DND-41 (cell line): ENCODE measurements around the gene RPL41.

Experiments used
- ATAC-seq: fragments of 200-7000 bp; cut with Tn5 transposase; 3 replicates; pipeline ENCODE4 v1.9.1; 2021; ENCODE audit warnings: low read depth; ENCODE audit not compliant: insufficient read depth
- DNase-seq: peaks from one replicate; pipeline ENCODE4 v3.0.0-alpha.2; 2020
- H2AFZ ChIP-seq: 2 replicates; pipeline ENCODE4 v1.6.0; 2012; ENCODE audit warnings: low read depth, low read length
- H3K27ac ChIP-seq: 2 replicates; pipeline ENCODE4 v1.5.1; 2012; ENCODE audit warnings: low read length, inconsistent platforms
- H3K27me3 ChIP-seq: fragments of 200-600 bp; sonication (generic); 2 replicates; pipeline ENCODE4 v1.6.0; 2012; ENCODE audit warnings: low read length, mild to moderate bottlenecking, inconsistent platforms; ENCODE audit not compliant: insufficient read depth, poor library complexity
- H3K36me3 ChIP-seq: 2 replicates; pipeline ENCODE4 v1.5.1; 2012; ENCODE audit warnings: low read length, inconsistent platforms; ENCODE audit not compliant: insufficient read depth
- H3K4me1 ChIP-seq: 2 replicates; pipeline ENCODE4 v1.5.1; 2012; ENCODE audit warnings: mild to moderate bottlenecking, low read length; ENCODE audit not compliant: insufficient read depth
- H3K4me2 ChIP-seq: 2 replicates; pipeline ENCODE4 v1.6.0; 2012; ENCODE audit warnings: mild to moderate bottlenecking, moderate library complexity, low read length, inconsistent platforms; ENCODE audit not compliant: insufficient read depth
- H3K4me3 ChIP-seq, 2 experiments: fragments of 200-600 bp in 1 of 2; shearing (Covaris generic) in 1 of 2; 2 replicates each; pipeline ENCODE4 v1.5.1; 2012 to 2016; ENCODE audit warnings: inconsistent platforms in 2 of 2, low read length in 2 of 2, mild to moderate bottlenecking in 2 of 2, low read depth in 1 of 2, moderate library complexity in 1 of 2
- H3K79me2 ChIP-seq: 2 replicates; pipeline ENCODE4 v1.6.0; 2012; ENCODE audit warnings: low read length, inconsistent platforms; ENCODE audit not compliant: insufficient read depth
- H3K9ac ChIP-seq: 2 replicates; pipeline ENCODE4 v1.6.0; 2012; ENCODE audit warnings: low read depth, mild to moderate bottlenecking, inconsistent platforms, low read length, moderate library complexity
- H3K9me3 ChIP-seq: 2 replicates; pipeline ENCODE4 v1.5.1; 2012; ENCODE audit warnings: low read length, moderate library complexity, mild to moderate bottlenecking, inconsistent platforms; ENCODE audit not compliant: insufficient read depth, severe bottlenecking
- H4K20me1 ChIP-seq: 2 replicates; pipeline ENCODE4 v1.6.0; 2012; ENCODE audit warnings: low read length; ENCODE audit not compliant: insufficient read depth
- CTCF ChIP-seq: IDR thresholded peaks from 2 replicates; pipeline ENCODE4 v1.5.1; 2012; ENCODE audit warnings: borderline replicate concordance, low read length, moderate library complexity, mild to moderate bottlenecking; ENCODE audit not compliant: poor library complexity, severe bottlenecking; ENCODE audit errors: extremely low read depth
- EZH2 ChIP-seq: IDR thresholded peaks from 3 replicates; pipeline ENCODE4 v1.6.1; 2012; ENCODE audit warnings: borderline replicate concordance, low read depth, mild to moderate bottlenecking, moderate library complexity, low read length, inconsistent platforms; ENCODE audit not compliant: severe bottlenecking

RPL41 gene

GRCh38 chr12:56161690-56162351 lies 45.4 kb downstream of the RPL41 start:
- H2AFZ ChIP-seq = no peak overlapping the region
- DNase-seq = no peak
- no peak overlapping the region; the same call in 1 of the 2 replicates for H3K27ac ChIP-seq
- peak overlapping the region; percentile 78; the same call in 1 of the 2 replicates for H3K4me2 ChIP-seq
- H4K20me1 ChIP-seq = peaks cover 13% of the 10 kb centered on the region
- H3K4me3 ChIP-seq = 0 out of 4 replicates have a peak overlapping the region, but pooled peaks of 1 of the 2 experiments have one; percentile 69
- H3K79me2 ChIP-seq = peaks cover 54% of the 10 kb centered on the region
- no peak for TF ChIP-seq CTCF
- TF ChIP-seq EZH2 = no peak
- H3K9ac ChIP-seq = peak overlapping the region; percentile 89; the same call in 1 of the 2 replicates
- no peaks in the 10 kb centered on the region for H3K9me3 ChIP-seq
- ATAC-seq = no peak
- peaks cover 46% of the 10 kb centered on the region for H3K4me1 ChIP-seq
- H3K36me3 ChIP-seq = peaks cover 72% of the 10 kb centered on the region
- no peaks in the 10 kb centered on the region for H3K27me3 ChIP-seq

- peaks cover 13% of the 10 kb centered on the region for H4K20me1 ChIP-seq
- H3K9ac ChIP-seq = no peak overlapping the region
- H3K4me3 ChIP-seq = no peak overlapping the region
Observed at GRCh38 chr12:56162468-56163290, 46.2 kb downstream of the RPL41 start.

GRCh38 chr12:56163533-56164344 lies 47.3 kb downstream of the RPL41 start:
- no peaks in the 10 kb centered on the region for H3K27me3 ChIP-seq
- peaks cover 36% of the 10 kb centered on the region for H3K4me1 ChIP-seq
- peaks cover 91% of the 10 kb centered on the region for H3K36me3 ChIP-seq
- H3K27ac ChIP-seq = no peak overlapping the region
- no peaks in the 10 kb centered on the region for H3K9me3 ChIP-seq
- ATAC-seq (no peak), DNase-seq (no peak)
- no peak overlapping the region for H3K9ac ChIP-seq
- no peak overlapping the region for H3K4me2 ChIP-seq
- H2AFZ ChIP-seq = no peak overlapping the region
- peaks cover 38% of the 10 kb centered on the region for H3K79me2 ChIP-seq
- H4K20me1 ChIP-seq = peaks cover 13% of the 10 kb centered on the region
- TF ChIP-seq CTCF = no peak
- TF ChIP-seq EZH2 = no peak
- H3K4me3 ChIP-seq = no peak overlapping the region

More at GRCh38 chr12:56162468-56163290, 46.2 kb downstream of the RPL41 start:
- DNase-seq (no peak), ATAC-seq (no peak)
- Histone ChIP-seq H3K9me3 (no peaks in the 10 kb centered on the region), H3K4me2 (no peak overlapping the region), H3K4me1 (peaks cover 37% of the 10 kb centered on the region), H3K79me2 (peaks cover 45% of the 10 kb centered on the region), H3K36me3 (peaks cover 80% of the 10 kb centered on the region), H2AFZ (no peak overlapping the region), H3K27ac (no peak overlapping the region), H3K27me3 (no peaks in the 10 kb centered on the region)
- TF ChIP-seq CTCF = no peak
- no peak for TF ChIP-seq EZH2
